Measurements from ENCODE around the gene ING4.

ING4 gene

DNA sequence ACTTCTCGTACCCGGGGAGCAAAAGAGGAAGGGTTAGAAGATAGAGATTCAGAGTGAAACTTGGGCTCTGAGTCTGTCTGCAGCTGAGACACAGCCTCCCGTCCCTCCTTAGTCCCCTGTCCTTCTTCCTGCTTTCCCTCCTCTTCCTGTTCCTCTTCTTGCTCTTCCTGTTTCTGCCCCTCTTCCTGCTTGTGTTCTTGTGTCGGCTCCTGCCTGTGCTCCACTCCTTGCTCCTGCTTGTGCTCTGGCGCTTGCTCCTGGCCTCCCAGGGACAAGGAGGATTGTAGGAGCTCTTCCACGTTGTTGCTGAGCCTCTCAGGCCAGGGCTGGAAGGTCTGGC is 18.7 kb downstream of the ING4 start:
- TF ChIP-seq, protein P1, sequence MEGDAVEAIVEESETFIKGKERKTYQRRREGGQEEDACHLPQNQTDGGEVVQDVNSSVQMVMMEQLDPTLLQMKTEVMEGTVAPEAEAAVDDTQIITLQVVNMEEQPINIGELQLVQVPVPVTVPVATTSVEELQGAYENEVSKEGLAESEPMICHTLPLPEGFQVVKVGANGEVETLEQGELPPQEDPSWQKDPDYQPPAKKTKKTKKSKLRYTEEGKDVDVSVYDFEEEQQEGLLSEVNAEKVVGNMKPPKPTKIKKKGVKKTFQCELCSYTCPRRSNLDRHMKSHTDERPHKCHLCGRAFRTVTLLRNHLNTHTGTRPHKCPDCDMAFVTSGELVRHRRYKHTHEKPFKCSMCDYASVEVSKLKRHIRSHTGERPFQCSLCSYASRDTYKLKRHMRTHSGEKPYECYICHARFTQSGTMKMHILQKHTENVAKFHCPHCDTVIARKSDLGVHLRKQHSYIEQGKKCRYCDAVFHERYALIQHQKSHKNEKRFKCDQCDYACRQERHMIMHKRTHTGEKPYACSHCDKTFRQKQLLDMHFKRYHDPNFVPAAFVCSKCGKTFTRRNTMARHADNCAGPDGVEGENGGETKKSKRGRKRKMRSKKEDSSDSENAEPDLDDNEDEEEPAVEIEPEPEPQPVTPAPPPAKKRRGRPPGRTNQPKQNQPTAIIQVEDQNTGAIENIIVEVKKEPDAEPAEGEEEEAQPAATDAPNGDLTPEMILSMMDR (IDR thresholded peaks at IDR 0.05; ENCODE audit: borderline replicate concordance, insufficient read depth, low read depth, low read length) = no peak
- H3K4me3 ChIP-seq (ENCODE audit: low read depth, low read length) = peak overlapping the region; percentile 7

DNA sequence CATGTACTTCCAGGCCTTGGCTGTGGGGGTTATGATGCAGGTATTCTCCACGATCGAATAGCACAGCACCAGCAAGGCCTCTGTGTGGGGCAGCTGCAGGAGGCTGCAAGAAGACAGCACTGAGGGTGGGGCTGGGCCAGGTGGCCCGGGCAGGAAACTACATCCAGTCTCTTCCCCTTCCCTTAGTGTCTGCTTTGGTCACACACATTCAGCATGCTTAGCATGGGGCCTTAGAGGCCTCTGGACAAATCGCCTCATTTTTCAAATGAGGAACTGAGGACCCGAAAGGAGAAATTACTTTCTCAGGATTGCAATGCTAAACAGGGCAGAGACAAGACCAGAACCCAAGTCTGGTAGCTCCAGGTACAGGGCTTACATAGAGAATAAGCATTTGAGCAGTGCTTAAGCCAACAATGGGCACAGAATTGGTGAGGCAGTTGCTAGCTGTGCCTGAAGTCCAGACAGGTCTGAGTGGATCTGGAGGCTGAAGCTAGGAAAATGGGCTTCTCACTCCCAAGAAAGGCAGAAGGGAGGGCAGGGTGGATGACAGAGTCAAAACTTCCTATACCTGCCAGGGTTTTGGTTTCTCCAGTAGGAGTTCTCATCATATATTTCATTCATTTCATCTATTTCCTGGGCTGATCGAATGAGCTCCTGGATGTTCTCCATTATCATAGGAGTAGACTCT is 19.2 kb downstream of the ING4 start:
- H3K4me3 ChIP-seq (ENCODE audit: low read depth, low read length) = no peak overlapping the region
- TF ChIP-seq, protein P1 (IDR thresholded peaks at IDR 0.05; ENCODE audit: borderline replicate concordance, insufficient read depth, low read depth, low read length) = no peak

DNA sequence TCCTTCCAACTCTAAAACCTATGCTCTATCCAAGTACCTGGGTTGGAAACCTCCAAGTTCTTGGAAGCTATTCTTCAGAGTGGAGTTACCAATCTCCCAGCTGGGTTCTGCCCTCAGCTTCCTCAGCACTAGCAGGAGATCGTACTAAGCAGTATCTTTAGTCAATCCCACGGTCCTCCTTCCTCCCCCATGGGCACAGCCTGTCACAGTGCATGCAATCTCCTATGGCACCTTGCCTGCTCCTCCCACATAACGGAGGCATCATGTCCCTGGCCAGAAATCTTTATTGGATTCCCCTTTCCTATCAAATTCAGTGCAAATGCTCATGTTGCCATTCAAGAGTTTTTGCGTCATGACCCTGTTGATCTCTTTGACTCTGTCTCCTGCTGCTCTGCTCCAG is 21.8 kb downstream of the ING4 start:
- no peak overlapping the region for H3K4me3 ChIP-seq (ENCODE audit: low read depth, low read length)
- TF ChIP-seq, protein P1 (IDR thresholded peaks at IDR 0.05; ENCODE audit: borderline replicate concordance, insufficient read depth, low read depth, low read length) = no peak

DNA sequence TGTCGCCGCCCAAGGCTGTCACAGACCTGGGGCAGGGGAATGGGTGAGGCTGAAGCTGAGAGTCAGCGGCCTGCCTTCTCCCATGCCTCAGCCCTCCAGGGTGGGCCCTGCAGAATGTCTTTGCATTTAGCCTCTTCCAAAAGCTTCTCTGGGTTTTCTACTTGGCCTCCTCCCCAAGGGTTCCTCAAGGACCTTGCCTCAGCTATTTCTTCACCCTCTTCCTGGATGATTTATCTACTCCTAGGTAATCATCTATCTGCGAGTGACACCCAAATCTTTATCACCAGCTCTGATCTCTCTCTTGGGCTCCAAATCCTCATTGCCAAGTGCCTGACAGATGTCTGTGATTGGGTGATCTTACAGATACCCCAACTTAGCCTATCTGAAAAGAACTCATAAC is 22.4 kb downstream of the ING4 start:
- TF ChIP-seq, protein P1 (IDR thresholded peaks at IDR 0.05; ENCODE audit: borderline replicate concordance, insufficient read depth, low read depth, low read length) = no peak
- H3K4me3 ChIP-seq (ENCODE audit: low read depth, low read length) = no peak overlapping the region

GRCh38 chr12:6639151-6639801 is 23.6 kb downstream of the ING4 start:
- no peak overlapping the region for H3K4me3 ChIP-seq (ENCODE audit: low read depth, low read length)
- TF ChIP-seq, protein P1 (IDR thresholded peaks at IDR 0.05; ENCODE audit: borderline replicate concordance, insufficient read depth, low read depth, low read length) = no peak

DNA sequence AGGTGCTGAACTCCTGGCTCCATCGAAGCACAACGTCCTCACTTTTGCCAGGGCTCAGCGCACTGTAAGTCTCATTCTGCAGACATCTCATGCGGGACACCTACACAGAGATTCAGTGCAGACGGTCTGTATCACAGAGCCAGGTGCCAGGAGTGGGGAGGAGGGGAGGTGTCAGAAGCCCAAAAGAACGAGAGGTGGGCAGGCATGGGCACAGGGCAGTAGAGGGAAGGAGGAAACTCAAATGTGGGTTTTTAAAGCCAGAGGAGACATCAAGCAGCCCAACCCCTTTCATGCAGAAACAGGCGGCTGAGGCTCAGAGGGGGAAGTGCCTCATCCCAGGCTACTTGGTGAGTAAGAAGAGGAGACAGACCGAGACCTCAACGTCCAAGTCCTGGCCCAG is 24.6 kb downstream of the ING4 start:
- TF ChIP-seq, protein P1 (IDR thresholded peaks at IDR 0.05; ENCODE audit: borderline replicate concordance, insufficient read depth, low read depth, low read length) = no peak
- H3K4me3 ChIP-seq (ENCODE audit: low read depth, low read length) = no peak overlapping the region
